Measurements from ENCODE around the gene IL15. TPM values are rescaled to one million over a fixed set of nuclear protein-coding genes. Genes with fewer than 3 reads are reported as not detected.
A peak's percentile ranks its signal among the peaks of the same experiment; 100 is the strongest.
"Not testable (repeated sequence)": the region's sequence is repeated elsewhere in the genome, so short reads cannot be mapped to it uniquely, and the experiment has no call there.

The IL15 gene, protein sequence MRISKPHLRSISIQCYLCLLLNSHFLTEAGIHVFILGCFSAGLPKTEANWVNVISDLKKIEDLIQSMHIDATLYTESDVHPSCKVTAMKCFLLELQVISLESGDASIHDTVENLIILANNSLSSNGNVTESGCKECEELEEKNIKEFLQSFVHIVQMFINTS
- total RNA-seq (1 to 10 TPM; 1.4 to 2.4 (median 2.2) TPM), polyA plus RNA-seq (1 to 10 TPM; 1.8 to 3.0 (median 2.2) TPM)
- long read RNA-seq, donor 1, partial matches to known transcripts: 1 of 3 reads
- long read RNA-seq, donor 1, other reads (novel, unspliced or antisense): 2 of 3 reads
- long read RNA-seq, donor 2, partial matches to known transcripts: 1 of 6 reads
- long read RNA-seq, donor 2, other reads (novel, unspliced or antisense): 3 of 6 reads

DNA sequence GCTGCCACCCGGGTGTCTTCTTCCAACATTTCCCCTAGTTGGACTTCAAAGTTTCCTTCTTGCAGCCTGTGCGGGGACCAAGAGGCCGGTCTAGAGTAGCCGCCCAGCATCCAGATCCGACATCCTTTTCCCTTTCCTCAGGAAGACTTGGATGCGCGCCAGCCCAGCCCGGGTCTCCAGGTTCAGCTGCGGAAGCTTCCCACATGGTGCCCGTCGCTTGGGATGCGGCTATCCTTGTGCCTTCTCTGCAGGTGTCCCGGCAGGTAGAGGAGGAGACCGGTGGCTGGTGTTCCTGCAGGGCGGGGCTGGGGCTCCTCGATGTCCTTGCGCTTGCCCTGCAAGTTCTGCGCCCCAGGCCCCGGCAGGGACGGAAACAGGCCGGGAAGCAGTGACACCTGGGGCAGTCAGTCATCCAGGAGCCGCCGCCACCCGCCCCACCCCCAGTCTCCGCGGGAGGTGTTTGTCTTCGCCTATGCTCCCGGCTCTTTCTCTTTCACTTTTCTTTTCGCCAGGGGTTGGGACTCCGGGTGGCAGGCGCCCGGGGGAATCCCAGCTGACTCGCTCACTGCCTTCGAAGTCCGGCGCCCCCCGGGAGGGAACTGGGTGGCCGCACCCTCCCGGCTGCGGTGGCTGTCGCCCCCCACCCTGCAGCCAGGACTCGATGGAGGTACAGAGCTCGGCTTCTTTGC lies at the start of gene IL15:
TSS of gene IL15 (plus strand) at position 502 of the 689 bp plus-strand sequence. CDS start 82,882 bp downstream, outside the sequence.
- H3K27ac ChIP-seq: peak within 1 kb of the TSS; percentile 82
- no peaks in the 10 kb centered on the region for H3K36me3 ChIP-seq (ENCODE audit: insufficient read depth in 1 of 2, low read depth in 1 of 2)
- ATAC-seq (peak; percentile 88 to 93 (median 92)), DNase-seq (peak; percentile 71 to 84)
- H3K4me3 ChIP-seq: peak within 1 kb of the TSS; percentile 76
- TF ChIP-seq, protein P1, sequence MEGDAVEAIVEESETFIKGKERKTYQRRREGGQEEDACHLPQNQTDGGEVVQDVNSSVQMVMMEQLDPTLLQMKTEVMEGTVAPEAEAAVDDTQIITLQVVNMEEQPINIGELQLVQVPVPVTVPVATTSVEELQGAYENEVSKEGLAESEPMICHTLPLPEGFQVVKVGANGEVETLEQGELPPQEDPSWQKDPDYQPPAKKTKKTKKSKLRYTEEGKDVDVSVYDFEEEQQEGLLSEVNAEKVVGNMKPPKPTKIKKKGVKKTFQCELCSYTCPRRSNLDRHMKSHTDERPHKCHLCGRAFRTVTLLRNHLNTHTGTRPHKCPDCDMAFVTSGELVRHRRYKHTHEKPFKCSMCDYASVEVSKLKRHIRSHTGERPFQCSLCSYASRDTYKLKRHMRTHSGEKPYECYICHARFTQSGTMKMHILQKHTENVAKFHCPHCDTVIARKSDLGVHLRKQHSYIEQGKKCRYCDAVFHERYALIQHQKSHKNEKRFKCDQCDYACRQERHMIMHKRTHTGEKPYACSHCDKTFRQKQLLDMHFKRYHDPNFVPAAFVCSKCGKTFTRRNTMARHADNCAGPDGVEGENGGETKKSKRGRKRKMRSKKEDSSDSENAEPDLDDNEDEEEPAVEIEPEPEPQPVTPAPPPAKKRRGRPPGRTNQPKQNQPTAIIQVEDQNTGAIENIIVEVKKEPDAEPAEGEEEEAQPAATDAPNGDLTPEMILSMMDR (IDR thresholded peaks at IDR 0.05): no peak
- no peaks in the 10 kb centered on the region for H3K9me3 ChIP-seq
- H3K4me1 ChIP-seq: peaks cover 8% of the 10 kb centered on the region
- no peaks in the 10 kb centered on the region for H3K27me3 ChIP-seq (ENCODE audit: insufficient read depth in 3 of 3, low read length in 2 of 3)
- intact Hi-C loops (cut with DNase I): loop anchor here in 1 of 2 donors (5.0 kb wide), 1 partner anchor 299 kb away; no protein-coding TSS in a partner anchor
- WGBS, 3 donors: 0 to 1% (median 0%) methylated on average over 36 to 43 of the region's 43 CpGs

GRCh38 chr4:141587897-141588296 lies 48.5 kb upstream of the IL15 start:
- H3K9me3 ChIP-seq: no peaks in the 10 kb centered on the region
- WGBS, 3 donors: 96 to 100% (median 97%) methylated on average over 1 of the region's 1 CpG
- intact Hi-C loops (cut with DNase I): no loop called here
- no peaks in the 10 kb centered on the region for H3K36me3 ChIP-seq (ENCODE audit: insufficient read depth in 1 of 2, low read depth in 1 of 2)
- no peak overlapping the region for H3K27ac ChIP-seq
- H3K4me1 ChIP-seq: no peaks in the 10 kb centered on the region
- DNase-seq: no peak
- TF ChIP-seq, protein P1 (IDR thresholded peaks at IDR 0.05): no peak
- H3K4me3 ChIP-seq: no peak overlapping the region
- H3K27me3 ChIP-seq (ENCODE audit: insufficient read depth in 3 of 3, low read length in 2 of 3): no peaks in the 10 kb centered on the region
- no peak for ATAC-seq

DNA sequence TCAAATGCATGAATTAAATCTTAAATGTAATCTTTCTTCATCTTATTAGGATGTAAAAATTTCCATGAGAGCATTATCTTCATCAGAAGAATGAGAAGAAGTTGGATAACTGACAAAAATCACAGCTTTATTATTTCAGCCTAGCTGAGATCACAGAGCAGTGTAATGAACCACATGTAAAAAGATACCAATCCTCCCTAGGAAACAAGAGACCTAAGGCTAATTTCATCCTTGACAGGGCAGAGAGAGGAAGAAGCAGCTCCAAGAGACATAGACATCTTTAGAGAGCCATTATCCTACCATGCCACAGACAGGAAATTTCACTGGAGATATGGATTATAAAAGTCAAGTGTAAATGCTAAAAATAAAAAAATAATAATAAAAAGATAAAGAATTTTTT lies 40.9 kb upstream of the IL15 start:
- H3K27me3 ChIP-seq (ENCODE audit: insufficient read depth in 3 of 3, low read length in 2 of 3): no peaks in the 10 kb centered on the region
- H3K4me1 ChIP-seq: no peaks in the 10 kb centered on the region
- TF ChIP-seq, protein P1 (IDR thresholded peaks at IDR 0.05): no peak
- DNase-seq (no peak), ATAC-seq (no peak)
- no peak overlapping the region for H3K4me3 ChIP-seq
- H3K9me3 ChIP-seq: no peaks in the 10 kb centered on the region
- H3K27ac ChIP-seq: no peak overlapping the region
- intact Hi-C loops (cut with DNase I): no loop called here
- H3K36me3 ChIP-seq (ENCODE audit: insufficient read depth in 1 of 2, low read depth in 1 of 2): no peaks in the 10 kb centered on the region

- ATAC-seq: no peak
- Histone ChIP-seq H3K9me3 (no peaks in the 10 kb centered on the region), H3K4me3 (no peak overlapping the region), H3K36me3 (ENCODE audit: insufficient read depth in 1 of 2, low read depth in 1 of 2) (no peaks in the 10 kb centered on the region), H3K4me1 (no peaks in the 10 kb centered on the region), H3K27me3 (ENCODE audit: insufficient read depth in 3 of 3, low read length in 2 of 3) (no peaks in the 10 kb centered on the region), H3K27ac (no peak overlapping the region)
- 63 to 70% (median 68%) methylated on average over 3 of the region's 3 CpGs for WGBS, 3 donors
- intact Hi-C loops (cut with DNase I): no loop called here
- TF ChIP-seq, protein P1 (IDR thresholded peaks at IDR 0.05): no peak
- DNase-seq: no peak
These were observed 36.5 kb upstream of the IL15 start for GRCh38 chr4:141599853-141600252.

GRCh38 chr4:141604683-141605082 lies 31.7 kb upstream of the IL15 start:
- H3K36me3 ChIP-seq (ENCODE audit: insufficient read depth in 1 of 2, low read depth in 1 of 2); intact Hi-C loops (cut with DNase I); H3K9me3 ChIP-seq; ATAC-seq; H3K27me3 ChIP-seq (ENCODE audit: insufficient read depth in 3 of 3, low read length in 2 of 3); H3K27ac ChIP-seq; DNase-seq; H3K4me3 ChIP-seq; H3K4me1 ChIP-seq: not testable (repeated sequence)
- WGBS, 3 donors: 88 to 91% (median 89%) methylated on average over 11 of the region's 11 CpGs

All from psoas muscle (tissue), 8 donors.